ENCODE data around the gene KSR2.
"Not testable (repeated sequence)": the region's sequence is repeated elsewhere in the genome, so short reads cannot be mapped to it uniquely, and the experiment has no call there.

KSR2 gene

DNA sequence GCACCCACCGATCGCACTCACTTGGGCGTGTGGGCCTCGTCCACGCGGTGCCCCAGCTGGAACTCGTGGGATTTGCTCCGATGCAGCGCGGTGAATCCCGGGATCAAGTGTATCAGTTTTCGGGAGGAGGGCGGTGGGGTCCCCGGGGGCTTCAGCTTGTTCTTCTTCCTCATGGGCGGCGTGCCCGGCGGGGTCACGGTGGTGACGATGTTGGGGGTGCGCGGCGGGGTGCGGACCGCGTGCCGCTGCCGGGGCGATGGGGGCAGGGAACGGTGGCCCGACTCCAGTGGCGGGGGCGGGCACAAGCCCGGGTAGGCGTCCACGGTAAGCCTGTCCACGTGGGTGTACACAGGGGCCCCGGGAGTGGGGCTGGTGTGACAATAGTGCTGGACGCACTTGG lies 207.8 kb downstream of the KSR2 start:
- H3K9me3 ChIP-seq, result peaks cover 0 to 6% (median 0%) of the 10 kb centered on the region in 3 donors
- intact Hi-C loops (cut with DNase I; ENCODE audit: low total_unique reads), result no loop called here
- DNase-seq, result no peak
- H3K4me1 ChIP-seq, result no peaks in the 10 kb centered on the region
- H3K4me3 ChIP-seq, result no peak overlapping the region
- no peak overlapping the region for H3K27ac ChIP-seq
- no peak for TF ChIP-seq CTCF (IDR thresholded peaks at IDR 0.05)
- H3K27me3 ChIP-seq, result no peaks in the 10 kb centered on the region
- H3K36me3 ChIP-seq, result no peaks in the 10 kb centered on the region

DNA sequence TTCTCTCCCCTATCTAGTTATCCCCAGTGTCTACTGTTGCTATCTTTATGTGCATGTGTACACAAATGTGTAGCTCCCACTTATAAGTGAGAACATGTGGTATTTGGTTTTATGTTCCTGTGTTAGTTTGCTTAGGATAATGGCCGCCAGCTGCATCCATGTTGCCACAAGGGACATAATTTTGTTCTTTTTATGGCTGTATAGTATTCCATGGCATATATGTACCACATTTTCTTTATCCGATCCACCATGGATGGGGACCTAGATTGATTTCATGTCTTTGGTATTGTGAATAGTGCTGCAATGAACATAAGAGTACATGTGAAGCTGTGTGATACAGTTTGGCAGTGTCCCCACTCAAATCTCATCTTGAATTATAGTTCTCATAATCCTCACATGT lies 218.1 kb downstream of the KSR2 start:
- intact Hi-C loops (cut with DNase I; ENCODE audit: low total_unique reads), result no loop called here
- H3K9me3 ChIP-seq, result no peaks in the 10 kb centered on the region
- TF ChIP-seq CTCF (IDR thresholded peaks at IDR 0.05), result no peak
- H3K27ac ChIP-seq, result no peak overlapping the region
- no peaks in the 10 kb centered on the region for H3K4me1 ChIP-seq
- no peak overlapping the region for H3K4me3 ChIP-seq
- H3K36me3 ChIP-seq, result no peaks in the 10 kb centered on the region
- H3K27me3 ChIP-seq, result no peaks in the 10 kb centered on the region
- DNase-seq, result no peak

- Histone ChIP-seq H3K36me3 (no peaks in the 10 kb centered on the region), H3K4me1 (no peaks in the 10 kb centered on the region), H3K27ac (no peak overlapping the region), H3K9me3 (no peaks in the 10 kb centered on the region), H3K4me3 (no peak overlapping the region), H3K27me3 (no peaks in the 10 kb centered on the region)
- intact Hi-C loops (cut with DNase I; ENCODE audit: low total_unique reads), result no loop called here
- TF ChIP-seq CTCF (IDR thresholded peaks at IDR 0.05), result no peak
- no peak for DNase-seq
Measured at GRCh38 chr12:117749431-117749830, 219.4 kb downstream of the KSR2 start.

- H3K4me1 ChIP-seq; DNase-seq; intact Hi-C loops (cut with DNase I; ENCODE audit: low total_unique reads); H3K27me3 ChIP-seq; H3K36me3 ChIP-seq; H3K27ac ChIP-seq; H3K4me3 ChIP-seq; H3K9me3 ChIP-seq: not testable (repeated sequence)
Measured at GRCh38 chr12:117746358-117746757, 222.4 kb downstream of the KSR2 start.

DNA sequence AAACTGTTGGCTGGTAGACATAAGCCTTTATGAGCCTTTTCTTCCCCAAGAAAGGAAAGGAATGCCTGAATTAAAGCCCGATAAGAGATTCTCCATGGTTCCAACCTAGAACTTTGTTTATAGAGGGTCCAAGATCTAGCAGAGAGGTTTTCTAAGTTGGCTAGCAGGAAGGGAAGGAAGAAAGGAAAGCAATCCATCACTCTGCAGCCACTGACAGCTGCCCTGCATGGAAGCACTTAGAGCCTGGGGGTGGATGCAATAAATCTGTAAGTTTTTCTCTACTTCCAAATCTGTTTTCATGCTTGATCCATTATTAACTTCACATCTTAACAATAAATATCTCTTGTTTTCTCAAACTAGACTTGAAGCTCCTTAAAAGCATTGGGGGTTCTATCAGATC lies 224.4 kb downstream of the KSR2 start:
- no peaks in the 10 kb centered on the region for H3K36me3 ChIP-seq
- H3K27ac ChIP-seq, result no peak overlapping the region
- H3K9me3 ChIP-seq, result no peaks in the 10 kb centered on the region
- H3K4me1 ChIP-seq, result no peaks in the 10 kb centered on the region
- H3K27me3 ChIP-seq, result no peaks in the 10 kb centered on the region
- no peak overlapping the region for H3K4me3 ChIP-seq
- no peak for TF ChIP-seq CTCF (IDR thresholded peaks at IDR 0.05)
- intact Hi-C loops (cut with DNase I; ENCODE audit: low total_unique reads), result no loop called here
- no peak for DNase-seq

GRCh38 chr12:117743761-117744160 lies 225.0 kb downstream of the KSR2 start:
- no peak for TF ChIP-seq CTCF (IDR thresholded peaks at IDR 0.05)
- Histone ChIP-seq H3K36me3 (no peaks in the 10 kb centered on the region), H3K4me1 (no peaks in the 10 kb centered on the region), H3K27me3 (no peaks in the 10 kb centered on the region), H3K9me3 (no peaks in the 10 kb centered on the region), H3K27ac (no peak overlapping the region), H3K4me3 (no peak overlapping the region)
- DNase-seq, result no peak
- intact Hi-C loops (cut with DNase I; ENCODE audit: low total_unique reads), result no loop called here
